Sigmoid colon (tissue), 7 donors: Measurements from ENCODE around the gene UBASH3B. TPM values are rescaled to one million over a fixed set of nuclear protein-coding genes. Genes with fewer than 3 reads are reported as not detected.
A peak's percentile ranks its signal among the peaks of the same experiment; 100 is the strongest.

Experiments used
- DNase-seq: peaks from one replicate; pipeline ENCODE4 v3.0.0-alpha.2; 2019
- H3K27ac ChIP-seq, 4 donors: fragments of 200-600 bp; sonication (generic); one replicate each; pipeline ENCODE4 v1.5.1; 2016 to 2019; ENCODE audit warnings: mild to moderate bottlenecking in 1 of 4
- H3K27me3 ChIP-seq, 3 donors: fragments of 200-600 bp; sonication (generic); one replicate each; pipeline ENCODE4 v1.5.1; 2019; ENCODE audit warnings: mild to moderate bottlenecking in 1 of 3
- H3K36me3 ChIP-seq, 4 donors: fragments of 200-600 bp; sonication (generic); one replicate each; pipeline ENCODE4 v1.5.1; 2016 to 2019
- H3K4me1 ChIP-seq, 4 donors: fragments of 200-600 bp; sonication (generic); one replicate each; pipeline ENCODE4 v1.5.1; 2017 to 2019
- H3K4me3 ChIP-seq, 4 donors: fragments of 200-600 bp; sonication (generic); one replicate each; pipeline ENCODE4 v1.5.1; 2017 to 2019; ENCODE audit warnings: mild to moderate bottlenecking in 2 of 4, moderate library complexity in 1 of 4
- H3K9me3 ChIP-seq, 4 donors: fragments of 200-600 bp in 3 of 4; sonication (generic) in 3 of 4; one replicate each; pipeline versions ENCODE4 v1.5.1 to v1.6.1; 2013 to 2019
- EP300 ChIP-seq, 4 donors: sonication (generic); formaldehyde crosslinking; IDR thresholded peaks; one replicate each; pipeline ENCODE4 v1.6.1; 2017; ENCODE audit warnings: antibody characterized with exemption in 4 of 4
- POLR2A ChIP-seq, 2 donors: fragments of 450-650 bp; IDR thresholded peaks; one replicate each; pipeline ENCODE4 v1.6.1; 2016; ENCODE audit warnings: antibody characterized with exemption in 2 of 2, mild to moderate bottlenecking in 2 of 2, moderate library complexity in 2 of 2
- POLR2AphosphoS5 ChIP-seq, 4 donors: sonication (generic); formaldehyde crosslinking; IDR thresholded peaks; one replicate each; pipeline ENCODE4 v1.6.1; 2017; ENCODE audit warnings: antibody characterized with exemption in 4 of 4
- WGBS, 2 donors: extraction: QIAGEN DNeasy Blood & Tissue Kit; methylation state at CpG; one replicate each; pipeline ENCODE4 v1.1.7; 2013; 5-methylcytosine and 5-hydroxymethylcytosine counted together
- intact Hi-C: fragments of 100-400 bp; cut with DNase I; formaldehyde crosslinking; loops from one replicate; pipeline ENCODE4 v1.15.1; 2023
- polyA plus RNA-seq, 3 donors: library from polyadenylated mRNA; stranded (reverse); fragments of 200-250 nt; gene quantifications; one replicate each; pipeline ENCODE4 v1.2.3, GENCODE V29; 2013
- total RNA-seq, 4 donors: library from RNA; depleted of rRNA; stranded (reverse); fragments of >200 nt; gene quantifications; one replicate each; pipeline ENCODE4 v1.1.0, GENCODE V29; 2016
- TF ChIP-seq, protein P1 (sequence below), 4 experiments: fragments of 450-650 bp in 3 of 4; fragments of 200-600 bp in 1 of 4; IDR thresholded peaks; one replicate each; pipeline ENCODE4 v1.5.1; 2016 to 2019; ENCODE audit warnings: antibody characterized with exemption in 4 of 4, mild to moderate bottlenecking in 3 of 4, moderate library complexity in 2 of 4
- donor health status: healthy with polysubstance abuse.
- donor health status: Bipolar disorder and iron deficiency.
- donor health status: healthy.

UBASH3B gene
- total and polyA plus RNA-seq, 7 donors, result 1.4 to 12.9 (median 2.1) TPM

- no peaks in the 10 kb centered on the region for H3K36me3 ChIP-seq
- peaks cover 0 to 8% (median 6%) of the 10 kb centered on the region in 4 donors for H3K4me1 ChIP-seq
- H3K9me3 ChIP-seq, result no peaks in the 10 kb centered on the region
- intact Hi-C loops, result no loop called here
- H3K27me3 ChIP-seq, result no peaks in the 10 kb centered on the region
- WGBS, 2 donors, result 86 to 89% methylated on average over 12 of the region's 12 CpGs
- no peak overlapping the region for H3K4me3 ChIP-seq
- TF ChIP-seq POLR2AphosphoS5 (IDR thresholded peaks at IDR 0.05), result no peak
- TF ChIP-seq EP300 (IDR thresholded peaks at IDR 0.05), result no peak
- no peak for TF ChIP-seq POLR2A (IDR thresholded peaks at IDR 0.05)
- TF ChIP-seq, protein P1, sequence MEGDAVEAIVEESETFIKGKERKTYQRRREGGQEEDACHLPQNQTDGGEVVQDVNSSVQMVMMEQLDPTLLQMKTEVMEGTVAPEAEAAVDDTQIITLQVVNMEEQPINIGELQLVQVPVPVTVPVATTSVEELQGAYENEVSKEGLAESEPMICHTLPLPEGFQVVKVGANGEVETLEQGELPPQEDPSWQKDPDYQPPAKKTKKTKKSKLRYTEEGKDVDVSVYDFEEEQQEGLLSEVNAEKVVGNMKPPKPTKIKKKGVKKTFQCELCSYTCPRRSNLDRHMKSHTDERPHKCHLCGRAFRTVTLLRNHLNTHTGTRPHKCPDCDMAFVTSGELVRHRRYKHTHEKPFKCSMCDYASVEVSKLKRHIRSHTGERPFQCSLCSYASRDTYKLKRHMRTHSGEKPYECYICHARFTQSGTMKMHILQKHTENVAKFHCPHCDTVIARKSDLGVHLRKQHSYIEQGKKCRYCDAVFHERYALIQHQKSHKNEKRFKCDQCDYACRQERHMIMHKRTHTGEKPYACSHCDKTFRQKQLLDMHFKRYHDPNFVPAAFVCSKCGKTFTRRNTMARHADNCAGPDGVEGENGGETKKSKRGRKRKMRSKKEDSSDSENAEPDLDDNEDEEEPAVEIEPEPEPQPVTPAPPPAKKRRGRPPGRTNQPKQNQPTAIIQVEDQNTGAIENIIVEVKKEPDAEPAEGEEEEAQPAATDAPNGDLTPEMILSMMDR (IDR thresholded peaks at IDR 0.05), result no peak
- DNase-seq, result no peak
- H3K27ac ChIP-seq, result no peak overlapping the region
These were observed 123.6 kb downstream of the UBASH3B start for GRCh38 chr11:122779047-122779629.

GRCh38 chr11:122780296-122780949, 124.9 kb downstream of the UBASH3B start:
- Histone ChIP-seq H3K36me3 (no peaks in the 10 kb centered on the region), H3K27ac (no peak overlapping the region), H3K4me1 (peaks cover 0 to 8% (median 6%) of the 10 kb centered on the region in 4 donors), H3K9me3 (no peaks in the 10 kb centered on the region), H3K27me3 (no peaks in the 10 kb centered on the region), H3K4me3 (no peak overlapping the region)
- no peak for DNase-seq
- TF ChIP-seq, protein P1 (IDR thresholded peaks at IDR 0.05), result no peak
- TF ChIP-seq POLR2A (IDR thresholded peaks at IDR 0.05), result no peak
- TF ChIP-seq EP300 (IDR thresholded peaks at IDR 0.05), result no peak
- no peak for TF ChIP-seq POLR2AphosphoS5 (IDR thresholded peaks at IDR 0.05)
- 85 to 86% methylated on average over 10 of the region's 10 CpGs for WGBS, 2 donors
- intact Hi-C loops, result no loop called here

DNA sequence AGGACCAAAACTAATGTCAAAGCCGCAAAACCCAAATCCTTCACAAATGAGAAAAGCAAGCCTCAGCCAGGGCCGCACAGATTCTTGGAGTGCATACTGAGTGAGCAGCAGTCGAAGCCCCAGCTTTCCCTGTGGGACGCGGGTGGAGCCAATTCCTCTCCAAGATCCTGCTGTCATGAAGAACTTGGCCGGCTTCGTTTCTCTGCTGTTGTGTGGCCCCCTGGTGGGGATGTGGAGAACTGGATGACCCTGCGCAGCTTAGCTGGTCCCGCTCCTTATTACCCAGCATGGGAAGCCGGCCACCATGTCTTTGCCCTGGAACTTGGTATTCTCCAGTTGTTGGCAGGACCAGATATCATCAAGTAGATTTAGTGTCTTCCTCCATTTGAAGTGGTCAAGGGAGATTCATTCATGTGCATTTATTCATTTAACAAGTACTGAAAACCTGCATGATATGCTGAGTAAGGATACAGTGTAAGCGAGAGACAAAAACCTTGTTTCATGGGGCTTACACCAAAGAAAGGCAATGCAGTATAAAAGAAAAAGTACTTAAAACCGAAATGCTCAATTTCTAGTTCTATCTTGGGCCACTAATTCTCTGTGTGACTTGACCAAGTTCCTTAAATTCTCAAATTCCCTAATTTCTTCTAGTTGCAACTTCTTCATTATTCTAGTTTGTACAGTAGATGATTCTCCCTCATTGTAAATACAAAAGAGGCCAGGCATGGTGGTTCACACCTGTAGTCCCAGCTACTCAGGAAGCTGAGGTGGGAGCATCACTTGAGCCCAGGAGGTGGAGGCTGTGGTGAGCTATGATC, 126.1 kb downstream of the UBASH3B start:
- 19 to 33% methylated on average over 12 of the region's 12 CpGs for WGBS, 2 donors
- H3K27ac ChIP-seq, result peak overlapping the region in 1 of 4 donors; percentile 30
- no peak for TF ChIP-seq POLR2A (IDR thresholded peaks at IDR 0.05)
- TF ChIP-seq, protein P1 (IDR thresholded peaks at IDR 0.05), result peak; percentile 92 to 94 (median 94)
- TF ChIP-seq POLR2AphosphoS5 (IDR thresholded peaks at IDR 0.05), result peak in 2 of 4 donors; percentile 23 to 39
- peak; percentile 95 for DNase-seq
- H3K27me3 ChIP-seq, result no peaks in the 10 kb centered on the region
- H3K4me1 ChIP-seq, result peaks cover 0 to 8% (median 6%) of the 10 kb centered on the region in 4 donors
- no peaks in the 10 kb centered on the region for H3K9me3 ChIP-seq
- no peak overlapping the region for H3K4me3 ChIP-seq
- intact Hi-C loops, result loop anchor here (1.0 kb wide), 3 partner anchors 147 to 201 kb away; no protein-coding TSS in a partner anchor
- H3K36me3 ChIP-seq, result no peaks in the 10 kb centered on the region

GRCh38 chr11:122782222-122782621, 126.7 kb downstream of the UBASH3B start:
- WGBS, 2 donors, result 91 to 92% methylated on average over 2 of the region's 2 CpGs
- Histone ChIP-seq H3K27ac (no peak overlapping the region), H3K4me3 (no peak overlapping the region), H3K4me1 (peaks cover 0 to 8% (median 6%) of the 10 kb centered on the region in 4 donors), H3K36me3 (no peaks in the 10 kb centered on the region), H3K27me3 (no peaks in the 10 kb centered on the region), H3K9me3 (no peaks in the 10 kb centered on the region)
- TF ChIP-seq POLR2A (IDR thresholded peaks at IDR 0.05), result no peak
- no peak for TF ChIP-seq EP300 (IDR thresholded peaks at IDR 0.05)
- TF ChIP-seq, protein P1 (IDR thresholded peaks at IDR 0.05), result no peak
- DNase-seq, result no peak
- intact Hi-C loops, result loop anchor here (1.0 kb wide), 1 partner anchor 154 kb away; no protein-coding TSS in a partner anchor
